HCT116 (cell line): ENCODE data around the gene FBXL7.

ENCODE experiments used
- CEBPB ChIP-seq: IDR thresholded peaks from 2 replicates; pipeline ENCODE4 v1.6.1; 2012; ENCODE audit warnings: low read depth
- CTCF ChIP-seq, 3 experiments: fragments of 200-600 bp in 1 of 3; sonication (generic) in 1 of 3; IDR thresholded peaks in 2 of 3; conservative IDR thresholded peaks in 1 of 3; 2 replicates each; pipeline ENCODE4 v1.5.1; 2012 to 2017; ENCODE audit warnings: low read depth in 2 of 3, low read length in 2 of 3, antibody characterized with exemption in 1 of 3, borderline replicate concordance in 1 of 3, control low read depth in 1 of 3, mild to moderate bottlenecking in 1 of 3, mixed read lengths in 1 of 3, mixed run types in 1 of 3, moderate library complexity in 1 of 3; ENCODE audit not compliant: insufficient read depth in 1 of 3
- EGR1 ChIP-seq: IDR thresholded peaks from 2 replicates; pipeline ENCODE4 v1.6.1; 2012; ENCODE audit warnings: low read depth
- EZH2 ChIP-seq: fragments of 200-600 bp; sonication (generic); IDR thresholded peaks from 2 replicates; pipeline ENCODE4 v1.6.1; 2017; ENCODE audit warnings: antibody characterized with exemption, mixed run types
- FOSL1 ChIP-seq: IDR thresholded peaks from 2 replicates; pipeline ENCODE4 v1.6.1; 2012; ENCODE audit warnings: low read depth
- POLR2A ChIP-seq: IDR thresholded peaks from 2 replicates; pipeline ENCODE4 v1.7.0; 2011; ENCODE audit warnings: borderline replicate concordance; ENCODE audit not compliant: insufficient read depth, insufficient read length; ENCODE audit errors: extremely low read depth
- POLR2AphosphoS5 ChIP-seq: IDR thresholded peaks from 2 replicates; pipeline ENCODE4 v1.6.1; 2011; ENCODE audit warnings: mild to moderate bottlenecking, low read depth, low read length, moderate library complexity
- RAD21 ChIP-seq: IDR thresholded peaks from 2 replicates; pipeline ENCODE4 v1.6.1; 2012; ENCODE audit warnings: low read depth, mild to moderate bottlenecking
- SIN3A ChIP-seq: IDR thresholded peaks from 2 replicates; pipeline ENCODE4 v1.6.1; 2012; ENCODE audit warnings: low read depth
- SP1 ChIP-seq: IDR thresholded peaks from 2 replicates; pipeline ENCODE4 v1.6.1; 2012; ENCODE audit warnings: low read depth
- YY1 ChIP-seq: IDR thresholded peaks from 2 replicates; pipeline ENCODE4 v1.6.1; 2011; ENCODE audit warnings: low read length, low read depth, moderate library complexity, mild to moderate bottlenecking; ENCODE audit not compliant: insufficient replicate concordance; ENCODE audit errors: extremely low read depth
- ZBTB33 ChIP-seq: IDR thresholded peaks from 2 replicates; pipeline ENCODE4 v1.6.1; 2011; ENCODE audit warnings: mild to moderate bottlenecking, low read length, moderate library complexity; ENCODE audit not compliant: insufficient replicate concordance; ENCODE audit errors: extremely low read depth

- TF ChIP-seq POLR2AphosphoS5 (no peak), CTCF (IDR thresholded peaks at IDR 0.05 in 2 of 3, conservative IDR thresholded peaks at IDR 0.05 in 1 of 3; ENCODE audit: borderline replicate concordance in 1 of 3, insufficient read depth in 1 of 3, low read depth in 2 of 3, low read length in 2 of 3) (no peak), ZBTB33 (no peak), EZH2 (no peak), SP1 (no peak), RAD21 (no peak), POLR2A (no peak), YY1 (no peak), FOSL1 (no peak), SIN3A (no peak), CEBPB (no peak), EGR1 (no peak)
Observed at GRCh38 chr5:15718421-15719179, 218.6 kb downstream of the FBXL7 start.
